ENCODE data around the gene BTN3A1. TPM values are rescaled to one million over a fixed set of nuclear protein-coding genes. Genes with fewer than 3 reads are reported as not detected.
"Not testable (repeated sequence)": the region's sequence is repeated elsewhere in the genome, so short reads cannot be mapped to it uniquely, and the experiment has no call there.

BTN3A1 gene
- total RNA-seq, 2 experiments from 2014 or later: 13.3 to 15.1 TPM

DNA sequence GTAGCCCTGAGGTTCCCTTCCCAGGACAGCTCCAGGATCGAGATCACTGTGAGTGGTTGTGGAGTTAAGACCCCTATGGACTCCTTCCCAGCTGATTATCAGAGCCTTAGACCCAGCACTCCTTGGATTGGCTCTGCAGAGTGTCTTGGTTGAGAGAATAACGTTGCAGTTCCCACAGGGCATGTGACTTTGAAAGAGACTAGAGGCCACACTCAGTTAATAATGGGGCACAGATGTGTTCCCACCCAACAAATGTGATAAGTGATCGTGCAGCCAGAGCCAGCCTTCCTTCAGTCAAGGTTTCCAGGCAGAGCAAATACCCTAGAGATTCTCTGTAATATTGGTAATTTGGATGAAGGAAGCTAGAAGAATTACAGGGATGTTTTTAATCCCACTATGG, 24.4 kb upstream of the BTN3A1 start:
- ChIA-PET CTCF (no interaction called here), POLR2A (no interaction called here)

DNA sequence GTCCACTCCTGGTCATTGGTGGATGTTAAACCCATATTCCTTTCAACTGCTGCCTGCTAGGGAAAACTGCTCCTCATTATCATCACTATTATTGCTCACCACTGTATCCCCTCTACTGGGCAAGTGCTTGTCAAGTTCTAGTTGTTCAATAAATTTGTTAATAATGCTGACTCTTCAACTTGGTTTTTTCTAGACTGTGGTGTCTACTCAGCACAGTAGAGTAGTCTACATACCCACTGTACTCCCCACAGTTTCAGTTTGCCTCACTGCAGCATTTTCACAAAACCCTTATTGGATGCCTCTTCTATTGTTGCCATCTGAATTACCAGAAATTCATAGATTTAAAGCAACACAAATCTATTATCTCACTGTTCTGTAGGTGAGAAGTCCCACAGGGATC, 23.9 kb upstream of the BTN3A1 start:
- POLR2A ChIA-PET, CTCF ChIA-PET: not testable (repeated sequence)

DNA sequence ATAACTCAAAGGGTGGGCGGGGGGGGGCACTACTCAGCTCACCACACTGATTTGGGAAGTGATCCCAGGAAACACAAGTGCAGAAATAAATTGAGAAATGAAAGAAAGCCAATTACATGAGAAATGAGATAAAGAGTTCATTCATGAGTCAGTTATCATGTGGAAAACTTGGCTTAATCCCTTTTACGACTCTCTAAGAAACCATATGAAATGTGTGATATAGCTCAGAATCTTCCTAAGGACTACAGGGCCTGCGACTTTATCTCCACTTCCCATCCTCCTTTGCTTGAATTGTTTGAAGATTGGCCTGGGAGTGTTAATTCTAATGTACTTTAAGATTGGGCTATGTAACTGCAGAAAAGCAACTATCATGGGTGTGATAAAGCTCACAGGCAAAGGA, 22.8 kb upstream of the BTN3A1 start:
- ChIA-PET CTCF (no interaction called here), POLR2A (no interaction called here)

DNA sequence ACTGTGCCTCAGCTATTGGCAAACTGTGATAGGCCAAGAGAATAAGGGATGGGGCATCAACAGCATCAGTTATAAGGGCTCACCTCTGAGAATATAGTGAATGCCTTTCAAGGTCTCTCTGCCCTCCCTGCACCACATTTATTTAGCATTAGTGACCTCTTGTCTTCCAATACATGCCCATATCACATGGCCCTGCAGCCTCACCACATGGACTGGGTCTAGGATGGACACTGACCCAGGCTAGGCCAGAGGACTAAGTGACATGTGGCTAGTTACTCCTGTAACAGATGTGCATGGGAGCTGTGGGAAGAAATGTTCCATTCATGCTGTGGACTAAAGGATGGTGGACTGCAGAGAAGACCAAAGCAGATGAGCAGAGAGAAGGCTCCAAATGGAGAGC, 22.3 kb upstream of the BTN3A1 start:
- ChIA-PET CTCF (interaction anchor here (0.6 kb wide), 1 partner anchor 750 kb away, joined by 3 read pairs; no protein-coding TSS in a partner anchor), POLR2A (no interaction called here)

DNA sequence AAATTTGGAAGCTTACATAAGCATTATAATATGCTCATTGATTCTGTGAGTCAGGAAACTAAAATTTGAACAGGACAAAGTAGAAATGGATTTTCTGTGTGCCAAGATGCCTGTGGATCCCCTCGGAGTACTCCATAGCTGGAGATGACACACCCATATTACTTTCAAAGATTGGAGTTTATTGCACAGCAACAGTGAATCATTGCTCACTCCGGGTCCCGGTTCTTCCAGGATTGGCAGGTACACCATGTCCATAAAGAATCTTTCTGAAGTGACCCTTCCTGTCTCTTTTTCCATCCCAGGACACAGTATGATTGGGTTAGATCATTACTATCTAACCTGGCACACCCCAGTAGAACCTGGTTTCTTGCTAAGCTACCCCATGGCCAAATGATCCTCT, 21.8 kb upstream of the BTN3A1 start:
- POLR2A ChIA-PET: no interaction called here
- CTCF ChIA-PET: interaction anchor here (0.6 kb wide), 1 partner anchor 750 kb away, joined by 3 read pairs; no protein-coding TSS in a partner anchor

DNA sequence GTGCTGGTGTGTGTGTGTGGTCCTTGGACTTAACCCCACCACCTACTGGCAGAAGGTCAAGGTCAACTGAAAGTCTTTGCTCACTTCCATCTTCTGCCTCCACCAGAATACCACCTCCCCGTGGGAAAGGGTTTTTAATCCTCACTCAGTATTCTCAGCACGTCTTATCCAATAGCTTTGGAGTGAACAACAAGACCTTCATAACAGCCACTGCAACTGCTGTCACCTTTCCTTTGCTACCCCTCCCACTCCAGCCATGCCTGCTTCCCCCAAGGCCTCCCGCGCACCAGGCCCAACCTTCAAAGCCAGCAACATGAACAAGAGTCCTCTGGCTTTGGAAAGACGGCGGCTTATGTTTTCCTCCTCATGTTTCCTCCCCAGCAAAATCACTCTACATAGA, 20.0 kb upstream of the BTN3A1 start:
- CTCF ChIA-PET: interaction anchor here (0.6 to 1.5 kb wide), 2 partner anchors 15 to 184 kb away, joined by 3 to 5 read pairs; no protein-coding TSS in a partner anchor
- POLR2A ChIA-PET: no interaction called here

DNA sequence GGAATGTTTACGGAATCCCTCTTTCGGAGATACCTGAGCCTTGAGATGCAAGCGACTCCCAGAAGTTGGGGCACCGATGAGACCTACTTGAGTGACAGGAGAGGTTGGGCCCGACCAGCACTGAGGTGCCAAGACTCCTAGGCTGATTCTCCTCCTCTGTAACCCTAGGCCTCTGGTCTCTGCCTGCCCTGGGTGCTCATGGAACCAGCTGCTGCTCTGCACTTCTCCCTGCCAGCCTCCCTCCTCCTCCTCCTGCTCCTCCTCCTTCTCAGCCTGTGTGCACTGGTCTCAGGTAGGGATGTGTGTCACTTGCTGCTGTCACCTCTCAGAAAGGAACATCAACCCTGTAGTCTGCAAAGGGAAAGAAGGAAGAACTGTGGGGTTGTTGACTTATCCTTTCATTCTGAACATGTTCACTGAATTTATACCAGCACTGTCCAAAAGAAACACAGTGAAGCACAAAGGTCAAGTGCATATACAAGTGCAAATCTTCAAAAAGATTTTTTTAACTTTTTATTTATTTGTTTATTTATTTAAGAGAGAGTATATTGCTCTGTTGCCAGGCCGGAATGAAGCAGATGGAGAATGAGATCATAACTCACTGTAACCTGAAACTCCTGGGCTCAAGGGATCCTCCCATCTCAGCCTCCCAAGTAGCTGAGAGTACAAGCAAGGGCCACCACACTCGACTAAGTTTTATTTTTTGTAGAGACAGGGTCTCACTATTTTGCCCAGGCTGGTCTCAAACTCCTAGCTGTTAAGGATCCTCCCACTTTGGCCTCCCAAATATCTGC, 18.3 kb upstream of the BTN3A1 start:
- ChIA-PET POLR2A (no interaction called here), CTCF (interaction anchor here (1.1 to 1.5 kb wide), 2 partner anchors 14 to 16 kb away, joined by 3 read pairs; no protein-coding TSS in a partner anchor)

DNA sequence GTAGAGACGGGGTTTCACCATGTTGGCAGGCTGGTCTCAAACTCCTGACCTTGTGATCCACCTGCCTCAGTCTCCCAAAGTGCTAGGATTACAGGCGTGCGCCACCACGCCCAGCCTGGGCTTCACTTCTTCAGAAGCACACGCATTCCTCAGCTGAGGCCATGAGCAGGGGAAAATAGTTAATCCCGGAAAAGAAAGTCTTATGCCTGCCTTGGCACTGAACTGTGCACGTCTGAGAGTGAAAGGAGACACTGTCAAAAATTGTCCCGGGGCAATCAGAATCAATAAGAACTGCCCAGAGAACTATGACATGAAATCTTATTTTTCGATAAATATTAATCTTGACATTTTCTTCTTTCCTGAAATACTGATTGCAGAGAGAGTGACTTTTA, 16.3 kb upstream of the BTN3A1 start:
- ChIA-PET CTCF (no interaction called here), POLR2A (interaction anchor here (0.6 kb wide), 1 partner anchor 196 kb away, joined by 4 read pairs; no protein-coding TSS in a partner anchor)

DNA sequence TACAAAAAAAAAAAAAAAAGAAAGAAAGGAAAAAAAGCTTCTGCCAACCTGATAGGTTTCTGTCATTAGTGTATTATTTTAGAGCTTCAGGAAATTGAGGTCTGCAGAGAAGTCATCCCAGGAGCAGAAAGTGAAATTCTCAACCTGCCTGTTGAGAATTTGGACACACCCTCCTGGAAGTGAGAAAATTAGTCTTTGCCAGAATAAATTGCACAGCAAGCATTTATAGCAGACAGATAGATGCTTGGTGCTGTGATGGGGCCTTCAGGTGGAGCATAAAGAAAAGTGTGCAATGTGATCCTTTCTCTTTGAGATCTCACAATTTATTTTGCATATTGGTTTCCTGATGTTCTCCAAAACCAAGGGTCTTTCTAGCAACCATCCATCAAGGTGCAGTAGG, 14.5 kb upstream of the BTN3A1 start:
- ChIA-PET POLR2A (no interaction called here), CTCF (interaction anchor here (0.7 kb wide), 2 partner anchors 51 to 82 kb away, joined by 4 read pairs; no protein-coding TSS in a partner anchor)

DNA sequence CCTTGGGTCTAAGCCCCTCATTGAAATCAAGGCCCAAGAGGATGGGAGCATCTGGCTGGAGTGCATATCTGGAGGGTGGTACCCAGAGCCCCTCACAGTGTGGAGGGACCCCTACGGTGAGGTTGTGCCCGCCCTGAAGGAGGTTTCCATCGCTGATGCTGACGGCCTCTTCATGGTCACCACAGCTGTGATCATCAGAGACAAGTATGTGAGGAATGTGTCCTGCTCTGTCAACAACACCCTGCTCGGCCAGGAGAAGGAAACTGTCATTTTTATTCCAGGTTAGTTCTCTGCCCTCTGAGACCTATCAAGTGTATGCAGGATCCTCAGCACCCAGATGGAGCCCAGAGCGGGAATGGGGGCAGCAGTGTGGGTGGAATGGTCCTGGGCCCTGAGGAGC, 14.1 kb upstream of the BTN3A1 start:
- POLR2A ChIA-PET: no interaction called here
- CTCF ChIA-PET: no interaction called here

DNA sequence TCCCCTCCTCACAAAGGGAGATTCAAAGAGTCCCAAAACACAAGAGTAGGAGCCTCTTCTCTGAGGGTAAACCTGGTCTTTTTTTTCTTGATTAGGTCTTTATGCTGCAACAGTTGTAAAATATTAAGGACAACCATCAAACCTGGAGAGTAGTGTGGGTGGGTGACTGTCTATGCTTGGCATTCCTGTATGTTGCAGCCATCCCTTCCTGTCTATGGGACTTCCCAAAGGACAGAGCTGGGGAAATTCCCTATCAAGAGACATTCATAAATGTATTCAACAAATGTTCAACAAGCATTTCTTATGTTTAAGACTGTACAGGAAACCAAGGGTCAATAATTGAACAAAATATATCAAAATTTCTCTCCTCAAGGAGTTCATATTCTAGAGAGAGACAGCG, 13.6 kb upstream of the BTN3A1 start:
- ChIA-PET POLR2A (no interaction called here), CTCF (no interaction called here)

DNA sequence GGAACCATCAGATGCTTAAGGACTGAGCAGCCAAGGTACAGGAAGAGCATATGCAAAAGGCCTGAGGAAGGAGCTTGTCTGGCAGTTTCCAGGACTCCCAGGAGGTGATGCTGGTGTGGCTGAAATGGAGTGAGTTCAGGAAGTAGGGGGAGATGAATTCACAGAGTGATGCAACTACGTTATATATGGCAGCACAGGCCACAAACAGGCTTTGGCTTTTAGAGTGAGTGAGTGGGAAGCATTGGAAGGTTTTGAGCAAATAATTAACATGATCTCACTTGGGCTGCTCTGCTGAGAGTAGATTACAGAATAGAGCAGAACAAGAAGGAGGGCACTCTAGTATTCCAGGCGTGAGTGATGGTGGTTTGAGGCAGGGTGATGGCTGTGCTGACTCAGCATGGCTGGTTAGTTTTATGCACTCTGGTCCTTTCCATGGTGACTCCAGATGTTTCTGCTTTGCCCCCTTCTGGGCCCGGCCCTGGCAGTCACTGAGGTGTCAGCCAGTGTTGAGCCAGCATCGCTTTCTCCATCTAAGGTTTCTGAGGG, 12.7 kb upstream of the BTN3A1 start:
- CTCF ChIA-PET: no interaction called here
- POLR2A ChIA-PET: no interaction called here

DNA sequence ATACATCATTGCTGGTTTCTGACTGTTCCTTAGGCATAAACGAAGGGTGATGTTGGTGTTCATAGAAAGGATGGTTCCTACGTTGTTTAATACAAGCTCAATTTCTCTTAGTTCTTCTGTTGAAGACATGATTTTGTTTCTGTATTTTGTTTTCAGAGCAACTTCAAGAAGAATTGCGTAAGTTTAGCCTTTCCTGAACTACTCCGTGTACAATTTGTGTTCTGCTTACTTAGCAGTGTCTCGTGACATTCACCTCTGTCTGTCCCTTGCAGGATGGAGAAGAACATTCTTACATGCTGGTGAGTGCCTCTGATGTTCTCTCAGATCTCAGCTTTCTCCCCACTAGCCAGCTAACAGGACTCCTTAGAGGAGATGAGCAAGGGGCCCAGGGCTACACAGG, 11.5 kb upstream of the BTN3A1 start:
- ChIA-PET POLR2A (no interaction called here), CTCF (interaction anchor here (1.0 kb wide), 1 partner anchor 14 kb away, joined by 3 read pairs; no protein-coding TSS in a partner anchor)

DNA sequence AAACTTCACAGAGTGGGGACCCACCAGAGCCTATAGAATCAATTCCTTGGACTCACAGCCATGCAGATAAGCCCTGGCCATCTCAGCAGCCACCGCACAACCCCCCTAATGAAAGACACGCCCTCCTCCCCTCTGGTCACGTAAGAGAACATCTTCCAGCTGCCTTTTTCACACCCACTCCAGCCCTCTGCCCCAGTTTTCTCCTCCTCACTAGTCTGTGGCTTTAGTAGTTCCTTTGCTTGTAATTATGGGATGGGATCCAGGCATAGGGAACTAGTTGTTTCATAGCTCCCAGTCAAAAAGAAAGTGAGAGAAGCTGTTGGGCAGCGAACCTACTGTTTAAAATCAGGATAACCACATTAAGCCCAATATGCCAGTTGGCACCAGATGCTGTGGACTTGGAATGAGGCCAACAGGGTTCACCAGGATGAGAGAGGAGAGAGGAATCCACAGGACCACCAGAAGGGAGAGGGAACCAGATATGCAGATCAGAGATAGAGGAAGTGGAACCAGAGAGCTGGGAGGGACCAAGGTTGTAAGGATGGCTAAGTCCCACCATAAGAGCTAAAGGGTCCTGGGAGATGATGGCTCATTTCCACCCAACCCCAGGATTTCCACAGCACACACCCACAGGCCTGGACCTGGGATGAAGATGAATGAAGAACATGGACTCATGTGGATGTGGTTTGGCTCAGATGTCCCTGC, 9.0 kb upstream of the BTN3A1 start:
- ChIA-PET CTCF (no interaction called here), POLR2A (no interaction called here)

DNA sequence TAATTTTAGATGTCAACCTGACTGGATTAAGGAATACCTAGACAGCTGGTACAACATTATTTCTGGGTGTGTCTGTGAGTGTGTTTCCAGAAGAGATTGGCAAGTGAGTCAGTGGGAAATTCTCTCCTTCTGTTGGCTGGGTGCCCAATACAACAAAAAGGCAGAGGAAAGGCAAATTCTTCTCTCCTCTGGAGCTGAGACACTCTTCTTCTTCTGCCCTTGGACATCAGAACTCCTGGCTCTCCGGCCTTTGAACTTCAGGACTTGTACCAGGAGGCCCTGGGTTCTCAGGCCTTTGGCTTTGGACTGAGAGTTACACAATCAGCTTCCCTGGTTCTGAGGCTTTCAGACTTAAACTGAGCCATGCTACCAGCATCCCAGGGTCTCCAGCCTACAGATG, 7.8 kb upstream of the BTN3A1 start:
- CTCF ChIA-PET: no interaction called here
- POLR2A ChIA-PET: no interaction called here

DNA sequence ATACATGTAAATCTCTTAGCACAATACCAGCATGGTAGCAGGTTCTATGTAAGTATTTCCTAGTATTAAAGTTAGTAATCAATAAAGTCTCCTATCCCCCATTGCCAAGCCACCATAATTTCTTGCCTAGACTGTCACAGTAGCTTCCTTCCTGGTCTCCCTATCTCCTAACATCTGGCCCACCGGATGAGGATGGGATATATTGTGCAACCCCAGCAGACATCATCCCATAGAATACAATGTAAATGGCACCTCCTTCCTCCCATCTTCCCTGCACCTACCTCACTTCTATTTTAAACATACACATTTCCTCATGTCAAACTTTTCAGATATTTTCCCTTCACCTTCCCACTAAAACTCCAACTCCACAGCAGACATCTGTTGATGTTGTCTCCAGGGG, 3.5 kb upstream of the BTN3A1 start:
- ChIA-PET POLR2A (no interaction called here), CTCF (interaction anchor here (0.6 kb wide), 1 partner anchor 91 kb away, joined by 3 read pairs; no protein-coding TSS in a partner anchor)

DNA sequence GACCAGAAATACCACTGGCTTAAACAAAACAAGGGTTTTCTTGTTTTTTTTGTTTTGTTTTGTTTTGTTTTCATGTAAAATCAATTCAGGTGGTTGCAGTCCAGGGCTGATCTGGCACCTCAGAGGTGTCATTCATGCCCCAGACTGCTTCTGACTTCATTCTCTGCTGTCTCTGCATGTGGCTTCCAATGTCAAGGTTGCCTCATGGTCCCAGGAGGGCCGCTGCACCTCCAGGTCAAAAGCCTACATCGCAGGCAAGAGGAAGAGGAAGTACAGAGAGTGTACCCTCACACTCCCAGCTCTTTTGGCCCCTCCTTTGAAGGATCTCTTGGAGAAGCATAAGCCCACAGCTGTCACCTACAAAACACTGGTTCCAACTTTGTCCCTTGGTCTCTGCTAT, 1.4 kb upstream of the BTN3A1 start:
- ChIA-PET POLR2A (no interaction called here), CTCF (no interaction called here)

DNA sequence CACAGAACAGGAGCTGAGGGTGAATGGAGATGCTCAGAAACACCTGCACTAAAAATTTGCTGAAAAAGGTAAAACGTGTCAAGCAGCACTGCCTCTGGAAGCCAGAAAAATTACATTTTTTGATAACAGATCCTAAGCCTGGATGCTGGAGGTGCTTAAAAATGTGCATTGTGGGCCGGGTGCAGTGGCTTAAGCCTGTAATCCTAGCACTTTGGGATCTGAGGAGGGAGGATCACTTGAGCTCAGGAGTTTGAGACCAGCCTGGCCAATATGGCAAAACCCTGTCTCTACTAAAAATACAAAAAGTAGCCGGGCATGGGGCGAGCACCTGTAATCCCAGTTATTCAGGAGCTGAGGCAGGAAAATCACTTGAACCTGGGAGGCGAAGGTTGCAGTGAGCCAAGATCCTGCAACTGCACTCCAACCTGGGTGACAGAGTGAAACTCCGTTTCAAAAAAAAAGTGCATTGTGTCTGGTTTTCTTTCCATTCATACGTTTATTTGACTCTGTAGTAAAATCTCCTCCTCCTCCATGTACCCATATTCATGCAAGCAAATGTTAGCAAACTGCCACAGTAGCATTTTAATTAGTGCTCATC, 587 bp upstream of the BTN3A1 start:
- POLR2A ChIA-PET: no interaction called here
- CTCF ChIA-PET: no interaction called here

DNA sequence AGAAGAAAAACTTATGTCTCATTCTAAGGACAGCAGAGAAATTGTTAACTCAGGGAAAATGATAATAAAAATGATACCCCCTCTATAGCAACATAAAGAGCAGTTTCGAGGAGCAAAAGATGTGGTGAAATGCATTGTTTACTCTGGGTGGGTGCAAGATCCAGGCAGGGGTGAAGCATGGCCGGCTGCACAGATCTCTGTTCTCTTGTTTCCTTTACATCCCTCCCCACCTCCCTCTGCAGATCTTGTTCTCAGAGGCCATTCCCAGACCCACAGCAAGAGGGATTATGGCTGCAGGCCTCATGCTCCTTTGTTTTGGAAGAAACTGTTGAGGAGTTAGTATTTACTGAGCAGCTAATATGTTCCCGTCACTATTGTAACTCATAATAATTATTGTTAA, 1.8 kb downstream of the BTN3A1 start:
- CTCF ChIA-PET: interaction anchor here (1.2 kb wide), 1 partner anchor 13 kb away, joined by 3 read pairs; no protein-coding TSS in a partner anchor

DNA sequence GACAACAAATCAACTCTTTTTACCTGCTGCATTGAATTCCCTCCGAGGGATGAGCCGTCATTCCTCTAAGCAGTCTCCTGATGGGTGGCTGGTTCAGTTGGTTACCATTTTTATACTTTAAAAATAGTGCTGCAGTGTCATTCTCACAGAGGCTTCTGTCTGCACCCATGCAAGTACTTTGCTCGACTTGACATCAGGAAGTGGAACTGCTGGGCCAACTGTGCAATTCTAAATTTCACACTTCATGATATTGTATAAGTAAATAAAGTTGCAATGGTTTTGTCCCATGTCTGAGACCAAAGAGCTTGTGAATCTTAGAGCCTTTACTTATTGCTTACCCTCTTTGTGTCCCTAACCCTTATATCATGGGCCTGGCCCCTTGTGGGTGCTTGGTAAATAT, 2.5 kb downstream of the BTN3A1 start:
- ChIA-PET POLR2A (no interaction called here), CTCF (interaction anchor here (1.2 kb wide), 1 partner anchor 14 kb away, joined by 3 read pairs; no protein-coding TSS in a partner anchor)

More for the DNA sequence above, 1.8 kb downstream of the BTN3A1 start:
- POLR2A ChIA-PET: no interaction called here

Measured in activated CD8-positive, alpha-beta memory T cell treated with anti-CD3 and anti-CD28 coated beads for 36 hours (primary cell).